A673 (cell line): ENCODE data around the gene FRY.

Source experiments
- CTCF ChIP-seq: fragments of 300-800, 200-600 bp; sonication (generic); conservative IDR thresholded peaks from 2 replicates; pipeline ENCODE4 v1.5.1; 2017; ENCODE audit warnings: low read depth, mild to moderate bottlenecking, antibody characterized with exemption, low read length, moderate library complexity, mixed read lengths
- EZH2 ChIP-seq: fragments of 200-600 bp; sonication (generic); IDR thresholded peaks from 2 replicates; pipeline ENCODE4 v1.6.1; 2017; ENCODE audit warnings: borderline replicate concordance, low read depth, mild to moderate bottlenecking, mixed read lengths, antibody characterized with exemption, low read length; ENCODE audit not compliant: poor library complexity, severe bottlenecking

GRCh38 chr13:32032759-32033158 is 1.2 kb downstream of the FRY start:
- TF ChIP-seq CTCF: no peak
- no peak for TF ChIP-seq EZH2
